Measurements from ENCODE around the gene RBBP8NL.

RBBP8NL gene

DNA sequence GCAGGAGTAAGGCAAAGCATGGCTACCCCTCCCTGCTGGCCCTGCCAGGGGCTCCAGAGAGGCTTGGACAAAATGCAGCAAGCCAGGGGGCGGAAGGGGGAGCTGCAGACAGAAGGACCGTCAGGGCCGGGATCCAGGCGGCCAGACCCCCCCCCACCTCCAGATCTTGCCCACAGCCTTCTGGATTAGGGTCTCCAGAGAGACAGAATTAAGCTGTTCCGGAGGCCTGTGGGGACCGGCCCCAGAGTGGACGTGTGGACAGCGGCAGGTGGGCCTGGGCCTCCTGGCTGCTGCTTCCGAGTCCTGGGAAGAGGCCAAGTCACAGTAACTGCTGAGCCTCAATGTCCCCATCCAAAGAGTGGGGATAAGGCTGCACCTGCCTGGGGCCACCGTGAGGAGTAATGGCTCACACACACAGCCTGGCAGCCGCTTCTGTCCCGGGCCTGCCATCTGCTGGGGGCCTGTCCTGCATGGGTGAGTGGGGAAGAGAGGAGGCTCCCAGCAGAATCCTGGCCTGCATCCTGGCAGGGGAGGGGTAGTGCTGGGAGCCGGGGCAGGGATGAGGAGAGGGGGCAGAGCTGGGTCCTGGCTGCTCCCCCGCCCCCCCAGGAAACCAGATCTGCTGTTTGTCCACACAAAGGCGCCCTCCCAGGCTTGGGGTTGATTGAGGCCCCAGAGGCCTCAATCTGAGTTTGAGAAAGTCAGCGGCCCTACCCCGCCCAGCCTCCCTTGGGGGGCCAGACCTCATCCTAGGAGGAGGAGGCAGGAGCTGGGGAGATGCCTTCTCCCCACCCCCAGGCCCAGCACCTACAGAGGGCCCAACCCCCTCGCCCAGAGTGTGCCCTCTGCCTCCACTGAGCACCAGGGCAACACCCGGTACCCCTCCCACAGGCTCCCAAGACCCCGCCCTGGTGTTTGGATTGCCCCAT is 64.1 kb downstream of the RBBP8NL start:
- no peak for DNase-seq (ENCODE audit: low read depth)

DNA sequence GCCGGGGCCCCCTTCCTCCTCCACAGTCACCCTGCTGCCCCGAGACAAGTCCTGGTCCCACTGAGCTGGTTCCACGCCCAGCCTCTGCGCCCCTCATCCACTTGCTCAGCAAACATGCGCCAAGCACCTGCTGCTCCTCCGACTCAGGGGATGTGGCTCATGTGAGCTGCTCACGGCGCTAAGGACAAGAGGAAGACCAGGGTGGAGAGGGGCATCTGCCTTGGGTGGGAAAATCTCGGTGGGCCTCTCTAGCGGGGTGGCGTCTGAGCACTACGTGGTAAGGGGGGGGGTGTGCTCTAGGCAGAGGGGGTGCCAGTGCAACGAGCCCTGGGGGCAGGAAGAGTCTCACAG is 64.8 kb downstream of the RBBP8NL start:
- DNase-seq (ENCODE audit: low read depth): no peak

DNA sequence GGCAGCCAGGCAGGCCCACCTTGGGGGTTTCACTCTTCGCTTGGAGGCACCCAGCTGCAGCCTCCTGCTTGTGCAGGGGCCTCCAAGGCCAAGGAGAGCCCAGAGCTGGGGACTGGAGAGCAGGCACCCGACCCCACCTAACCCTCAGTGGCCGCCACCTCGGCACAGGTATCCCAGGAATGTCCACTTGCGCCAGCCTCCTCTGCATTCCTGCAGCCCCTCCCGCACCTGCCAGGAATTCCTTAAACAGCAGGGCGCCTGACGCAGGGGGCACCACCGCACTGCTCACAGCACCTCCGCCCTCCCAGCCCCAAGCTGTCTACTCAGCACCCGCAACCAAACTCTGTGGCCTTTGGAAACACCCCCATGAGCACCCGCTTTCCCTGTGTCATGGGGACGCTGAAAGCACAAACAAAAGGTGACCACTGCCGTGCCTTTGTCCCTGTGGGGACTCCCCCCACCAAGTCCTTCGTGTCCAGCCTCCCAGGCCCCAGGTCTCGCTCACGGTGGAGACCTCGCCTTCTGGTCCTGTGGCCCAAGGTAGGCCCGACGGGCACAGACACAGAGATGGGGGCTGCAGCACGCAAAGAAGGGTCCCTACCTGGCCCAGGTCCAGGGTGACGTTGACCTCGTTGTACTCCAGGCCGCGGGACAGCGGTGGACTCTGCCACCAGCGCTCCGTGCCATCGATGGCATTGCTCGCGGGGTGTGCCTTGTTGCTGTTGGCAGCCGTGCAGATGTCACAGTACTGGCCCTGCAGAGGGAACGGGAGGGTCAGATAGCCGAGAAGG is 65.3 kb downstream of the RBBP8NL start:
- no peak for DNase-seq (ENCODE audit: low read depth)

- DNase-seq (ENCODE audit: low read depth): no peak
These were observed 66.2 kb downstream of the RBBP8NL start for GRCh38 chr20:62360854-62361798.
